SK-N-SH (cell line): Measurements from ENCODE around the gene PBX1. TPM values are rescaled to one million over a fixed set of nuclear protein-coding genes. Genes with fewer than 3 reads are reported as not detected.

Experiments used
- CTCF ChIA-PET: fragments of 300-600, 350-600 bp; formaldehyde crosslinking; extraction: SDS; loops from one replicate; lab custom pipeline; 2021; lab: Yijun Ruan, JAX
- POLR2A ChIA-PET: fragments of 350-600 bp; sonication (Branson Sonifier 250); formaldehyde crosslinking; extraction: SDS; loops from one replicate; lab custom pipeline; 2020; ENCODE audit warnings: antibody characterized with exemption, inconsistent platforms; lab: Yijun Ruan, JAX
- DNase-seq: peaks from one replicate; pipeline ENCODE4 v3.0.0; 2012
- H2AFZ ChIP-seq: fragments of 200-600 bp; sonication (generic); 2 replicates; pipeline ENCODE4 v1.8.1; 2016; ENCODE audit warnings: antibody characterized with exemption, mild to moderate bottlenecking, low read depth
- H3F3A ChIP-seq: fragments of 200-600 bp; sonication (generic); replicated peaks from 2 replicates; pipeline ENCODE3; 2016; ENCODE audit warnings: antibody characterized with exemption, mild to moderate bottlenecking; ENCODE audit not compliant: insufficient read depth
- H3K27ac ChIP-seq, 2 experiments: fragments of 200-500 bp in 1 of 2; fragments of 200-600 bp in 1 of 2; sonication (Bioruptor generic) in 1 of 2; sonication (generic), shearing (Covaris generic) in 1 of 2; 2 replicates each; pipeline versions ENCODE4 v1.5.1 to v1.6.1; 2014 to 2016; ENCODE audit warnings: low read depth in 2 of 2, inconsistent platforms in 1 of 2, low read length in 1 of 2, mild to moderate bottlenecking in 1 of 2, mixed read lengths in 1 of 2
- H3K27me3 ChIP-seq: fragments of 200-600 bp; sonication (generic), shearing (Covaris generic); 2 replicates; pipeline ENCODE4 v1.6.1; 2016; ENCODE audit warnings: mixed run types; ENCODE audit not compliant: insufficient read depth
- H3K36me3 ChIP-seq, 2 experiments: fragments of 200-500 bp in 1 of 2; fragments of 200-600 bp in 1 of 2; sonication (Bioruptor generic) in 1 of 2; sonication (generic) in 1 of 2; replicated peaks in 1 of 2; 2 replicates each; pipeline versions ENCODE3 to v1.5.1; 2014 to 2016; ENCODE audit warnings: low read length in 1 of 2, mild to moderate bottlenecking in 1 of 2; ENCODE audit not compliant: insufficient read depth in 2 of 2, control insufficient read depth in 1 of 2
- H3K4me1 ChIP-seq, 2 experiments: fragments of 200-500 bp in 1 of 2; fragments of 200-600 bp in 1 of 2; sonication (Bioruptor generic) in 1 of 2; sonication (generic), shearing (Covaris generic) in 1 of 2; 2 replicates each; pipeline versions ENCODE4 v1.5.1 to v1.6.1; 2014 to 2016; ENCODE audit warnings: low read depth in 1 of 2, low read length in 1 of 2, mixed run types in 1 of 2; ENCODE audit not compliant: insufficient read depth in 2 of 2, control insufficient read depth in 1 of 2
- H3K4me2 ChIP-seq: fragments of 200-600 bp; sonication (generic), shearing (Covaris generic); 2 replicates; pipeline ENCODE4 v1.6.1; 2017; ENCODE audit warnings: mixed run types
- H3K4me3 ChIP-seq, 2 experiments: fragments of 200-500 bp in 1 of 2; fragments of 200-600 bp in 1 of 2; sonication (Bioruptor generic) in 1 of 2; sonication (generic), shearing (Covaris generic) in 1 of 2; 2 replicates each; pipeline versions ENCODE4 v1.5.1 to v1.8.1; 2014 to 2016; ENCODE audit warnings: low read depth in 2 of 2, inconsistent platforms in 1 of 2, low read length in 1 of 2, mild to moderate bottlenecking in 1 of 2, mixed read lengths in 1 of 2, moderate library complexity in 1 of 2
- H3K79me2 ChIP-seq: fragments of 200-600 bp; sonication (generic); 2 replicates; pipeline ENCODE4 v1.8.1; 2017; ENCODE audit warnings: mild to moderate bottlenecking; ENCODE audit not compliant: insufficient read depth
- H3K9ac ChIP-seq: fragments of 200-600 bp; sonication (generic); 2 replicates; pipeline ENCODE4 v1.6.1; 2017; ENCODE audit warnings: mixed run types
- H3K9me2 ChIP-seq: fragments of 200-600 bp; sonication (generic); 2 replicates; pipeline ENCODE4 v1.6.1; 2017; ENCODE audit warnings: mixed run types
- H3K9me3 ChIP-seq: fragments of 200-600 bp; sonication (generic); 2 replicates; pipeline ENCODE4 v1.6.1; 2017; ENCODE audit warnings: mixed run types, mild to moderate bottlenecking, moderate library complexity
- H4K20me1 ChIP-seq: fragments of 200-600 bp; sonication (generic); 2 replicates; pipeline ENCODE4 v1.6.1; 2017; ENCODE audit warnings: mild to moderate bottlenecking, mixed run types; ENCODE audit not compliant: insufficient read depth
- CHD2 ChIP-seq: fragments of 150-350 bp; IDR thresholded peaks from 2 replicates; pipeline ENCODE4 v1.6.1; 2018; ENCODE audit warnings: low read length; ENCODE audit not compliant: partially characterized antibody
- CTCF ChIP-seq: fragments of 200-600 bp; sonication (generic); IDR thresholded peaks from 2 replicates; pipeline ENCODE4 v1.6.1; 2017; ENCODE audit warnings: antibody characterized with exemption, mild to moderate bottlenecking, moderate library complexity
- FOXM1 ChIP-seq: IDR thresholded peaks from 2 replicates; pipeline ENCODE4 v1.4.0; 2012; ENCODE audit warnings: low read depth, mild to moderate bottlenecking
- GABPA ChIP-seq: IDR thresholded peaks from 2 replicates; pipeline ENCODE4 v1.4.0; 2012; ENCODE audit warnings: low read depth, mild to moderate bottlenecking
- MEF2A ChIP-seq: IDR thresholded peaks from 2 replicates; pipeline ENCODE4 v1.4.0; 2012; ENCODE audit warnings: low read depth, borderline replicate concordance
- MXI1 ChIP-seq: IDR thresholded peaks from 2 replicates; pipeline ENCODE4 v1.6.1; 2012; ENCODE audit warnings: mild to moderate bottlenecking, low read depth, low read length, improper control_type of control experiment
- NFIC ChIP-seq: IDR thresholded peaks from 2 replicates; pipeline ENCODE4 v1.4.0; 2012; ENCODE audit warnings: borderline replicate concordance
- RCOR1 ChIP-seq: fragments of 150-350 bp; IDR thresholded peaks from 2 replicates; pipeline ENCODE4 v1.6.1; 2017; ENCODE audit warnings: antibody characterized with exemption, low read length
- RFX5 ChIP-seq: IDR thresholded peaks from 2 replicates; pipeline ENCODE4 v1.6.1; 2012; ENCODE audit warnings: mild to moderate bottlenecking, improper control_type of control experiment, low read length
- RXRA ChIP-seq: IDR thresholded peaks from 2 replicates; pipeline ENCODE4 v1.4.0; 2012; ENCODE audit warnings: low read depth, mild to moderate bottlenecking, borderline replicate concordance
- SIN3A ChIP-seq: IDR thresholded peaks from 2 replicates; pipeline ENCODE4 v1.6.1; 2012; ENCODE audit warnings: low read depth, mild to moderate bottlenecking, low read length, moderate library complexity, borderline replicate concordance
- TCF12 ChIP-seq: IDR thresholded peaks from 2 replicates; pipeline ENCODE4 v1.4.0; 2012
- TEAD4 ChIP-seq: IDR thresholded peaks from 2 replicates; pipeline ENCODE4 v1.4.0; 2012; ENCODE audit warnings: mild to moderate bottlenecking, borderline replicate concordance; ENCODE audit not compliant: insufficient read depth
- USF2 ChIP-seq: fragments of 150-350 bp; IDR thresholded peaks from 2 replicates; pipeline ENCODE4 v1.6.1; 2017; ENCODE audit warnings: antibody characterized with exemption, low read length, low read depth, borderline replicate concordance
- YY1 ChIP-seq: IDR thresholded peaks from 2 replicates; pipeline ENCODE4 v1.4.0; 2012; ENCODE audit warnings: low read depth, mild to moderate bottlenecking
- ZBTB33 ChIP-seq: IDR thresholded peaks from 2 replicates; pipeline ENCODE4 v1.4.0; 2012; ENCODE audit warnings: low read depth, borderline replicate concordance
- WGBS: methylation state at CpG from one replicate; pipeline ENCODE4 v1.1.6; 2017; ENCODE audit warnings: low lambda C conversion rate; 5-methylcytosine and 5-hydroxymethylcytosine counted together
- polyA plus RNA-seq, 3 experiments: library from polyadenylated mRNA; depleted of rRNA; stranded (reverse); fragments of >200 nt; gene quantifications; 2 replicates each; pipeline ENCODE4 v1.2.3, GENCODE V29; 2012
- TF ChIP-seq, protein P1 (sequence below): IDR thresholded peaks from 2 replicates; pipeline ENCODE4 v1.6.1; 2012; ENCODE audit warnings: mild to moderate bottlenecking, low read depth, low read length, moderate library complexity

PBX1 gene
- polyA plus RNA-seq, 1 of the 3 experiments (the other 2 are of a cell fraction): 27.0 TPM

- Histone ChIP-seq H3K36me3 (no peaks in the 10 kb centered on the region), H3K27me3 (no peaks in the 10 kb centered on the region), H4K20me1 (no peaks in the 10 kb centered on the region), H3K4me3 (no peak overlapping the region), H2AFZ (no peak overlapping the region), H3K79me2 (no peaks in the 10 kb centered on the region), H3K4me1 (peaks cover 8 to 11% of the 10 kb centered on the region in 2 experiments; a peak in 3 of 4 replicates), H3K9ac (no peak overlapping the region), H3K9me2 (no peaks in the 10 kb centered on the region), H3K9me3 (no peaks in the 10 kb centered on the region), H3K4me2 (no peak overlapping the region), H3F3A (no peaks in the 10 kb centered on the region), H3K27ac (no peak overlapping the region; a peak in 1 of 4 replicates)
- POLR2A ChIA-PET: no interaction called here
- no peak for TF ChIP-seq CHD2
- TF ChIP-seq TCF12: no peak
- TF ChIP-seq RCOR1: no peak
- TF ChIP-seq RFX5: no peak
- TF ChIP-seq YY1: no peak
- no peak for TF ChIP-seq SIN3A
- no peak for TF ChIP-seq GABPA
- no peak for TF ChIP-seq RXRA
- no peak for TF ChIP-seq NFIC
- no peak for TF ChIP-seq TEAD4
- no peak for TF ChIP-seq CTCF
- no peak for TF ChIP-seq MEF2A
- DNase-seq: no peak
- 91% methylated on average over 2 of the region's 2 CpGs for WGBS
- CTCF ChIA-PET: interaction anchor here (5.0 kb wide), 1 partner anchor 87 kb away, joined by 36 read pairs; no protein-coding TSS in a partner anchor
These were observed 141.7 kb downstream of the PBX1 start for GRCh38 chr1:164700683-164701082.

- no peak overlapping the region for H2AFZ ChIP-seq
These were observed 142.3 kb downstream of the PBX1 start for GRCh38 chr1:164701189-164701761.

More at GRCh38 chr1:164701189-164701761, 142.3 kb downstream of the PBX1 start:
- H3K27me3 ChIP-seq: no peaks in the 10 kb centered on the region
- no peak for DNase-seq
- H3K9me3 ChIP-seq: no peaks in the 10 kb centered on the region
- no peak overlapping the region for H3K9ac ChIP-seq
- no peak overlapping the region for H3K4me2 ChIP-seq
- no peaks in the 10 kb centered on the region for H3K9me2 ChIP-seq
- peaks cover 3% of the 10 kb centered on the region for H3F3A ChIP-seq
- no peak for TF ChIP-seq FOXM1
- TF ChIP-seq MXI1: no peak
- TF ChIP-seq, protein P1, sequence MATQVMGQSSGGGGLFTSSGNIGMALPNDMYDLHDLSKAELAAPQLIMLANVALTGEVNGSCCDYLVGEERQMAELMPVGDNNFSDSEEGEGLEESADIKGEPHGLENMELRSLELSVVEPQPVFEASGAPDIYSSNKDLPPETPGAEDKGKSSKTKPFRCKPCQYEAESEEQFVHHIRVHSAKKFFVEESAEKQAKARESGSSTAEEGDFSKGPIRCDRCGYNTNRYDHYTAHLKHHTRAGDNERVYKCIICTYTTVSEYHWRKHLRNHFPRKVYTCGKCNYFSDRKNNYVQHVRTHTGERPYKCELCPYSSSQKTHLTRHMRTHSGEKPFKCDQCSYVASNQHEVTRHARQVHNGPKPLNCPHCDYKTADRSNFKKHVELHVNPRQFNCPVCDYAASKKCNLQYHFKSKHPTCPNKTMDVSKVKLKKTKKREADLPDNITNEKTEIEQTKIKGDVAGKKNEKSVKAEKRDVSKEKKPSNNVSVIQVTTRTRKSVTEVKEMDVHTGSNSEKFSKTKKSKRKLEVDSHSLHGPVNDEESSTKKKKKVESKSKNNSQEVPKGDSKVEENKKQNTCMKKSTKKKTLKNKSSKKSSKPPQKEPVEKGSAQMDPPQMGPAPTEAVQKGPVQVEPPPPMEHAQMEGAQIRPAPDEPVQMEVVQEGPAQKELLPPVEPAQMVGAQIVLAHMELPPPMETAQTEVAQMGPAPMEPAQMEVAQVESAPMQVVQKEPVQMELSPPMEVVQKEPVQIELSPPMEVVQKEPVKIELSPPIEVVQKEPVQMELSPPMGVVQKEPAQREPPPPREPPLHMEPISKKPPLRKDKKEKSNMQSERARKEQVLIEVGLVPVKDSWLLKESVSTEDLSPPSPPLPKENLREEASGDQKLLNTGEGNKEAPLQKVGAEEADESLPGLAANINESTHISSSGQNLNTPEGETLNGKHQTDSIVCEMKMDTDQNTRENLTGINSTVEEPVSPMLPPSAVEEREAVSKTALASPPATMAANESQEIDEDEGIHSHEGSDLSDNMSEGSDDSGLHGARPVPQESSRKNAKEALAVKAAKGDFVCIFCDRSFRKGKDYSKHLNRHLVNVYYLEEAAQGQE: no peak
- TF ChIP-seq ZBTB33: no peak
- no peak for TF ChIP-seq USF2
- POLR2A ChIA-PET: no interaction called here
- H3K36me3 ChIP-seq: no peaks in the 10 kb centered on the region
- peaks cover 8 to 11% of the 10 kb centered on the region in 2 experiments; a peak in 3 of 4 replicates for H3K4me1 ChIP-seq
- H3K27ac ChIP-seq: no peak overlapping the region
- CTCF ChIA-PET: interaction anchor here (2.6 to 5.0 kb wide), 2 partner anchors 27 to 86 kb away, joined by 7 to 36 read pairs; no protein-coding TSS in a partner anchor
- H4K20me1 ChIP-seq: no peaks in the 10 kb centered on the region
- no peak overlapping the region for H3K4me3 ChIP-seq
- 95% methylated on average over 2 of the region's 2 CpGs for WGBS
- H3K79me2 ChIP-seq: no peaks in the 10 kb centered on the region
